HG03378 (cell line): Measurements from ENCODE around the gene XRCC1.
A peak's percentile ranks its signal among the peaks of the same experiment; 100 is the strongest.
"Not testable (repeated sequence)": the region's sequence is repeated elsewhere in the genome, so short reads cannot be mapped to it uniquely, and the experiment has no call there.

Source experiments
- ATAC-seq: cut with Tn5 transposase; IDR thresholded peaks from one replicate; pipeline ENCODE4 v1.9.1; 2021; ENCODE audit warnings: mild to moderate bottlenecking, moderate library complexity; ENCODE audit not compliant: unreplicated experiment

Gene XRCC1

GRCh38 chr19:43525836-43526771 is 49.2 kb downstream of the XRCC1 start:
- no peak for ATAC-seq

GRCh38 chr19:43524922-43525835 is 50.1 kb downstream of the XRCC1 start:
- ATAC-seq, result no peak

- ATAC-seq, result not testable (repeated sequence)
Observed at GRCh38 chr19:43523696-43524095, 51.6 kb downstream of the XRCC1 start.

- ATAC-seq, result no peak
Observed at GRCh38 chr19:43522929-43523328, 52.4 kb downstream of the XRCC1 start.

GRCh38 chr19:43519436-43520088 is 55.8 kb downstream of the XRCC1 start:
- ATAC-seq, result no peak

- ATAC-seq, result no peak
Observed at GRCh38 chr19:43518051-43518450, 57.3 kb downstream of the XRCC1 start.

GRCh38 chr19:43512399-43512798 is 62.9 kb downstream of the XRCC1 start:
- not testable (repeated sequence) for ATAC-seq

- ATAC-seq, result no peak
Observed at GRCh38 chr19:43511324-43511723, 64.0 kb downstream of the XRCC1 start.

GRCh38 chr19:43510713-43511112 is 64.6 kb downstream of the XRCC1 start:
- no peak for ATAC-seq

GRCh38 chr19:43507880-43508279 is 67.4 kb downstream of the XRCC1 start:
- ATAC-seq, result no peak

- no peak for ATAC-seq
Observed at GRCh38 chr19:43506629-43507028, 68.7 kb downstream of the XRCC1 start.

GRCh38 chr19:43505941-43506340 is 69.4 kb downstream of the XRCC1 start:
- no peak for ATAC-seq

GRCh38 chr19:43505186-43505456 is 70.2 kb downstream of the XRCC1 start:
- ATAC-seq, result no peak

GRCh38 chr19:43504426-43505185 is 70.7 kb downstream of the XRCC1 start, which contains the start of gene PHLDB3:
PHLDB3 (minus strand) TSS chr19:43504746; CDS start chr19:43504118, 628 bp downstream.
- ATAC-seq, result no peak

GRCh38 chr19:43503501-43504425 is 71.6 kb downstream of the XRCC1 start:
- peak; percentile 77 for ATAC-seq

- no peak for ATAC-seq
Observed at GRCh38 chr19:43502419-43502976, 72.8 kb downstream of the XRCC1 start.

GRCh38 chr19:43501661-43502418 is 73.5 kb downstream of the XRCC1 start:
- ATAC-seq, result no peak

- no peak for ATAC-seq
Observed at GRCh38 chr19:43499042-43499441, 76.3 kb downstream of the XRCC1 start.
